ENCODE measurements around the gene SMAGP.

SMAGP gene

GRCh38 chr12:51199366-51199945, 70.8 kb downstream of the SMAGP start:
- Histone ChIP-seq H3K9me3 (ENCODE audit: insufficient read depth, low read length) (no peaks in the 10 kb centered on the region), H3F3A (ENCODE audit: insufficient read depth) (no peaks in the 10 kb centered on the region), H3K9ac (ENCODE audit: low read length) (no peak overlapping the region)

GRCh38 chr12:51198568-51199365, 71.4 kb downstream of the SMAGP start:
- H3K4me2 ChIP-seq (ENCODE audit: low read depth, low read length, poor library complexity, severe bottlenecking): no peak overlapping the region
- H3K9ac ChIP-seq (ENCODE audit: low read length): no peak overlapping the region
- TF ChIP-seq CTCF (IDR thresholded peaks at IDR 0.05; ENCODE audit: insufficient read depth, low read length, poor library complexity, severe bottlenecking) (no peak), EZH2phosphoT487 (conservative IDR thresholded peaks at IDR 0.05; ENCODE audit: low read length) (no peak)
- no peaks in the 10 kb centered on the region for H3K9me3 ChIP-seq (ENCODE audit: insufficient read depth, low read length)
- H2AFZ ChIP-seq (ENCODE audit: low read depth, low read length, severe bottlenecking): no peak overlapping the region
- H4K20me1 ChIP-seq (ENCODE audit: low read depth, low read length): no peaks in the 10 kb centered on the region
- H3F3A ChIP-seq (ENCODE audit: insufficient read depth): no peaks in the 10 kb centered on the region
- no peaks in the 10 kb centered on the region for H3K36me3 ChIP-seq (ENCODE audit: low read length)
- H3K9me2 ChIP-seq (replicated peaks; ENCODE audit: insufficient read depth, low read length): no peaks in the 10 kb centered on the region
- H3K27ac ChIP-seq (ENCODE audit: low read depth, low read length): no peak overlapping the region
- no peak overlapping the region for H3K4me3 ChIP-seq (ENCODE audit: insufficient read depth, low read length, poor library complexity, severe bottlenecking)
- H3K27me3 ChIP-seq (ENCODE audit: low read length): no peaks in the 10 kb centered on the region
- H3K79me2 ChIP-seq (ENCODE audit: insufficient read depth, low read length): no peaks in the 10 kb centered on the region

More at GRCh38 chr12:51199366-51199945, 70.8 kb downstream of the SMAGP start:
- Histone ChIP-seq H3K9me2 (replicated peaks; ENCODE audit: insufficient read depth, low read length) (no peaks in the 10 kb centered on the region), H3K4me2 (ENCODE audit: low read depth, low read length, poor library complexity, severe bottlenecking) (no peak overlapping the region), H3K36me3 (ENCODE audit: low read length) (no peaks in the 10 kb centered on the region), H2AFZ (ENCODE audit: low read depth, low read length, severe bottlenecking) (no peak overlapping the region), H3K4me3 (ENCODE audit: insufficient read depth, low read length, poor library complexity, severe bottlenecking) (no peak overlapping the region), H3K27ac (ENCODE audit: low read depth, low read length) (no peak overlapping the region), H3K79me2 (ENCODE audit: insufficient read depth, low read length) (no peaks in the 10 kb centered on the region), H3K27me3 (ENCODE audit: low read length) (no peaks in the 10 kb centered on the region), H4K20me1 (ENCODE audit: low read depth, low read length) (no peaks in the 10 kb centered on the region)
- no peak for TF ChIP-seq EZH2phosphoT487 (conservative IDR thresholded peaks at IDR 0.05; ENCODE audit: low read length)
- TF ChIP-seq CTCF (IDR thresholded peaks at IDR 0.05; ENCODE audit: insufficient read depth, low read length, poor library complexity, severe bottlenecking): no peak

GRCh38 chr12:51197736-51198567, 72.3 kb downstream of the SMAGP start:
- no peak overlapping the region for H3K9ac ChIP-seq (ENCODE audit: low read length)
- H3K27me3 ChIP-seq (ENCODE audit: low read length): no peaks in the 10 kb centered on the region
- H4K20me1 ChIP-seq (ENCODE audit: low read depth, low read length): no peaks in the 10 kb centered on the region
- H3K4me2 ChIP-seq (ENCODE audit: low read depth, low read length, poor library complexity, severe bottlenecking): no peak overlapping the region
- H2AFZ ChIP-seq (ENCODE audit: low read depth, low read length, severe bottlenecking): no peak overlapping the region
- TF ChIP-seq CTCF (IDR thresholded peaks at IDR 0.05; ENCODE audit: insufficient read depth, low read length, poor library complexity, severe bottlenecking) (no peak), EZH2phosphoT487 (conservative IDR thresholded peaks at IDR 0.05; ENCODE audit: low read length) (no peak)
- no peaks in the 10 kb centered on the region for H3K9me3 ChIP-seq (ENCODE audit: insufficient read depth, low read length)
- H3K27ac ChIP-seq (ENCODE audit: low read depth, low read length): no peak overlapping the region
- no peaks in the 10 kb centered on the region for H3F3A ChIP-seq (ENCODE audit: insufficient read depth)
- H3K36me3 ChIP-seq (ENCODE audit: low read length): no peaks in the 10 kb centered on the region
- H3K9me2 ChIP-seq (replicated peaks; ENCODE audit: insufficient read depth, low read length): no peaks in the 10 kb centered on the region
- no peaks in the 10 kb centered on the region for H3K79me2 ChIP-seq (ENCODE audit: insufficient read depth, low read length)
- H3K4me3 ChIP-seq (ENCODE audit: insufficient read depth, low read length, poor library complexity, severe bottlenecking): no peak overlapping the region
